ENCODE measurements around the gene AP1AR.

- TF ChIP-seq MAX (IDR thresholded peaks at IDR 0.05; ENCODE audit: low read depth, low read length) (no peak), CTCF (IDR thresholded peaks at IDR 0.05; ENCODE audit: low read depth, low read length) (no peak), POLR2A (IDR thresholded peaks at IDR 0.05; ENCODE audit: extremely low read depth, insufficient read length) (no peak), MYC (IDR thresholded peaks at IDR 0.05; ENCODE audit: low read depth, low read length) (no peak)
Observed at GRCh38 chr4:112266823-112267222, 35.2 kb downstream of the AP1AR start.
